Suppressor macrophage (primary cell): Measurements from ENCODE around the gene HELT.

Experiments
- DNase-seq, 4 experiments: peaks; one replicate each; pipeline ENCODE4 v3.0.0-alpha.2; 2020 to 2022

The HELT gene

GRCh38 chr4:185003596-185004351 is 14.5 kb upstream of the HELT start:
- no peak for DNase-seq

GRCh38 chr4:185004562-185005218 is 13.6 kb upstream of the HELT start:
- no peak for DNase-seq

- peak; percentile 90 to 94 (median 92) for DNase-seq
Observed at GRCh38 chr4:185005219-185005819, 13.0 kb upstream of the HELT start.

- peak; percentile 24 to 54 (median 38) for DNase-seq
Observed at GRCh38 chr4:185011408-185011807, 6.9 kb upstream of the HELT start.

GRCh38 chr4:185013417-185014125 is 4.7 kb upstream of the HELT start:
- no peak for DNase-seq

GRCh38 chr4:185015108-185015507 is 3.2 kb upstream of the HELT start:
- DNase-seq, result no peak

- no peak for DNase-seq
Observed at GRCh38 chr4:185016101-185016940, 2.0 kb upstream of the HELT start.

GRCh38 chr4:185016946-185017758 is 1.1 kb upstream of the HELT start:
- DNase-seq, result no peak

- DNase-seq, result no peak
Observed at GRCh38 chr4:185018834-185019455, 655 bp downstream of the HELT start.

GRCh38 chr4:185019456-185020292 is 1.4 kb downstream of the HELT start:
- peak in 1 of 4 experiments; percentile 27 for DNase-seq

GRCh38 chr4:185020293-185020808 is 2.1 kb downstream of the HELT start:
- DNase-seq, result peak in 1 of 4 experiments; percentile 17

GRCh38 chr4:185020863-185021761 is 2.8 kb downstream of the HELT start:
- peak in 1 of 4 experiments; percentile 7 for DNase-seq

- no peak for DNase-seq
Observed at GRCh38 chr4:185023471-185023870, 5.2 kb downstream of the HELT start.

GRCh38 chr4:185028625-185029024 is 10.3 kb downstream of the HELT start:
- DNase-seq, result no peak

- DNase-seq, result no peak
Observed at GRCh38 chr4:185031611-185032010, 13.3 kb downstream of the HELT start.

GRCh38 chr4:185033072-185033471 is 14.8 kb downstream of the HELT start:
- no peak for DNase-seq

- peak; percentile 12 to 39 (median 22) for DNase-seq
Observed at GRCh38 chr4:185033950-185034349, 15.7 kb downstream of the HELT start.

GRCh38 chr4:185035284-185035683 is 17.0 kb downstream of the HELT start:
- DNase-seq, result no peak
